ENCODE results near the gene IGF1R. TPM values are rescaled to one million over a fixed set of nuclear protein-coding genes. Genes with fewer than 3 reads are reported as not detected.
A peak's percentile ranks its signal among the peaks of the same experiment; 100 is the strongest.

Gene IGF1R
- total and polyA plus RNA-seq, 5 experiments from 2014 or later, result 2.5 to 122 (median 6.3) TPM

- POLR2A ChIA-PET, result no interaction called here
- ATAC-seq, result no peak
- no peaks in the 10 kb centered on the region for H3K27me3 Mint-ChIP-seq
- DNase-seq, result no peak
- H3K4me1 Mint-ChIP-seq, result peaks cover 38 to 84% (median 65%) of the 10 kb centered on the region in 4 donors
- H3K4me3 Mint-ChIP-seq, result peak overlapping the region in 8 of 10 donors; percentile 7 to 56 (median 20)
- H3K27ac Mint-ChIP-seq, result peak overlapping the region in 9 of 10 donors; percentile 2 to 75 (median 37)
- H3K36me3 Mint-ChIP-seq, result no peaks in the 10 kb centered on the region
- H3K9me3 Mint-ChIP-seq, result no peaks in the 10 kb centered on the region
These were observed 51.5 kb downstream of the IGF1R start for GRCh38 chr15:98699591-98700424.

- Mint-ChIP-seq H3K4me3 (peak overlapping the region in 3 of 10 donors; percentile 1 to 43 (median 25)), H3K27ac (peak overlapping the region; percentile 0 to 75 (median 39)), H3K9me3 (no peaks in the 10 kb centered on the region), H3K27me3 (no peaks in the 10 kb centered on the region), H3K36me3 (no peaks in the 10 kb centered on the region), H3K4me1 (peaks cover 35 to 76% (median 60%) of the 10 kb centered on the region in 4 donors)
- ATAC-seq, result peak in 1 of 2 donors; percentile 29
- POLR2A ChIA-PET, result no interaction called here
- DNase-seq, result no peak
These were observed 52.2 kb downstream of the IGF1R start for GRCh38 chr15:98700519-98700918.

GRCh38 chr15:98703126-98703685, 54.9 kb downstream of the IGF1R start:
- Mint-ChIP-seq H3K9me3 (no peaks in the 10 kb centered on the region), H3K27me3 (no peaks in the 10 kb centered on the region), H3K4me3 (peak overlapping the region in 4 of 10 donors; percentile 7 to 59 (median 18)), H3K27ac (peak overlapping the region in 5 of 10 donors; percentile 29 to 88 (median 54)), H3K4me1 (peaks cover 26 to 63% (median 43%) of the 10 kb centered on the region in 4 donors), H3K36me3 (peaks cover 0 to 8% (median 5%) of the 10 kb centered on the region in 3 donors)
- ATAC-seq (no peak), DNase-seq (no peak)
- POLR2A ChIA-PET, result no interaction called here

- Mint-ChIP-seq H3K36me3 (peaks cover 0 to 21% (median 11%) of the 10 kb centered on the region in 3 donors), H3K4me3 (no peak overlapping the region), H3K27me3 (no peaks in the 10 kb centered on the region), H3K4me1 (peaks cover 21 to 58% (median 33%) of the 10 kb centered on the region in 4 donors), H3K9me3 (peaks cover 0 to 4% (median 0%) of the 10 kb centered on the region in 9 donors), H3K27ac (no peak overlapping the region)
- DNase-seq (no peak), ATAC-seq (no peak)
- POLR2A ChIA-PET, result no interaction called here
These were observed 56.7 kb downstream of the IGF1R start for GRCh38 chr15:98705070-98705469.

GRCh38 chr15:98706387-98706786, 58.0 kb downstream of the IGF1R start:
- POLR2A ChIA-PET, result no interaction called here
- Mint-ChIP-seq H3K27me3 (no peaks in the 10 kb centered on the region), H3K4me3 (no peak overlapping the region), H3K36me3 (peaks cover 5 to 29% (median 22%) of the 10 kb centered on the region in 3 donors), H3K9me3 (peaks cover 0 to 8% (median 2%) of the 10 kb centered on the region in 9 donors), H3K4me1 (peaks cover 16 to 47% (median 28%) of the 10 kb centered on the region in 4 donors), H3K27ac (peak overlapping the region in 1 of 10 donors; percentile 4)
- no peak for ATAC-seq
- DNase-seq, result no peak

GRCh38 chr15:98706986-98707385, 58.6 kb downstream of the IGF1R start:
- Mint-ChIP-seq H3K27me3 (no peaks in the 10 kb centered on the region), H3K36me3 (peaks cover 11 to 35% (median 28%) of the 10 kb centered on the region in 3 donors), H3K27ac (peak overlapping the region in 1 of 10 donors; percentile 15), H3K9me3 (peaks cover 0 to 14% (median 7%) of the 10 kb centered on the region in 9 donors), H3K4me3 (no peak overlapping the region), H3K4me1 (peaks cover 19 to 43% (median 29%) of the 10 kb centered on the region in 4 donors)
- ATAC-seq (no peak), DNase-seq (no peak)
- POLR2A ChIA-PET, result no interaction called here

- Mint-ChIP-seq H3K27ac (peak overlapping the region in 5 of 10 donors; percentile 12 to 55 (median 46)), H3K4me1 (peaks cover 20 to 47% (median 34%) of the 10 kb centered on the region in 4 donors)
These were observed 59.8 kb downstream of the IGF1R start for GRCh38 chr15:98708037-98708590.

GRCh38 chr15:98711810-98712209, 63.5 kb downstream of the IGF1R start:
- Mint-ChIP-seq H3K4me3 (peak overlapping the region in 3 of 10 donors; percentile 0 to 49 (median 11)), H3K36me3 (peaks cover 16 to 40% (median 33%) of the 10 kb centered on the region in 3 donors), H3K27me3 (no peaks in the 10 kb centered on the region), H3K27ac (peak overlapping the region in 8 of 10 donors; percentile 1 to 76 (median 28)), H3K9me3 (peaks cover 2 to 19% (median 13%) of the 10 kb centered on the region in 9 donors), H3K4me1 (peaks cover 47 to 84% (median 61%) of the 10 kb centered on the region in 4 donors)
- ATAC-seq (no peak), DNase-seq (no peak)
- POLR2A ChIA-PET, result no interaction called here

More at GRCh38 chr15:98708037-98708590, 59.8 kb downstream of the IGF1R start:
- no peak for ATAC-seq
- peaks cover 2 to 19% (median 13%) of the 10 kb centered on the region in 9 donors for H3K9me3 Mint-ChIP-seq
- peaks cover 16 to 40% (median 33%) of the 10 kb centered on the region in 3 donors for H3K36me3 Mint-ChIP-seq
- POLR2A ChIA-PET, result no interaction called here
- H3K4me3 Mint-ChIP-seq, result peak overlapping the region in 2 of 10 donors; percentile 10 to 20
- no peaks in the 10 kb centered on the region for H3K27me3 Mint-ChIP-seq
- DNase-seq, result no peak

GRCh38 chr15:98712845-98713584, 64.7 kb downstream of the IGF1R start:
- H3K36me3 Mint-ChIP-seq, result peaks cover 16 to 33% (median 27%) of the 10 kb centered on the region in 3 donors
- POLR2A ChIA-PET, result no interaction called here
- H3K27me3 Mint-ChIP-seq, result no peaks in the 10 kb centered on the region
- H3K27ac Mint-ChIP-seq, result peak overlapping the region in 9 of 10 donors; percentile 46 to 88 (median 76)
- no peak for DNase-seq
- ATAC-seq, result peak in 1 of 2 donors; percentile 4
- peaks cover 2 to 19% (median 13%) of the 10 kb centered on the region in 9 donors for H3K9me3 Mint-ChIP-seq
- peak overlapping the region in 7 of 10 donors; percentile 41 to 57 (median 52) for H3K4me3 Mint-ChIP-seq
- H3K4me1 Mint-ChIP-seq, result peaks cover 47 to 85% (median 65%) of the 10 kb centered on the region in 4 donors

- H3K27me3 Mint-ChIP-seq, result no peaks in the 10 kb centered on the region
- POLR2A ChIA-PET, result no interaction called here
- H3K9me3 Mint-ChIP-seq, result peaks cover 2 to 19% (median 13%) of the 10 kb centered on the region in 9 donors
- H3K27ac Mint-ChIP-seq, result peak overlapping the region; percentile 46 to 88 (median 80)
- ATAC-seq (peak; percentile 73 to 76), DNase-seq (peak in 4 of 10 donors; percentile 4 to 43 (median 15))
- H3K4me1 Mint-ChIP-seq, result peaks cover 46 to 85% (median 65%) of the 10 kb centered on the region in 4 donors
- peaks cover 16 to 28% (median 27%) of the 10 kb centered on the region in 3 donors for H3K36me3 Mint-ChIP-seq
- H3K4me3 Mint-ChIP-seq, result peak overlapping the region; percentile 11 to 62 (median 52)
These were observed 65.3 kb downstream of the IGF1R start for GRCh38 chr15:98713585-98714001.

- Mint-ChIP-seq H3K9me3 (peaks cover 2 to 17% (median 13%) of the 10 kb centered on the region in 9 donors), H3K27me3 (no peaks in the 10 kb centered on the region), H3K4me3 (peak overlapping the region in 9 of 10 donors; percentile 40 to 72 (median 54)), H3K36me3 (peaks cover 16 to 22% (median 20%) of the 10 kb centered on the region in 3 donors), H3K4me1 (peaks cover 46 to 91% (median 73%) of the 10 kb centered on the region in 4 donors), H3K27ac (peak overlapping the region in 9 of 10 donors; percentile 46 to 88 (median 76))
- no peak for ATAC-seq
- POLR2A ChIA-PET, result no interaction called here
- no peak for DNase-seq
These were observed 66.6 kb downstream of the IGF1R start for GRCh38 chr15:98714922-98715321.

GRCh38 chr15:98715401-98715800, 67.1 kb downstream of the IGF1R start:
- peak overlapping the region in 9 of 10 donors; percentile 29 to 79 (median 70) for H3K27ac Mint-ChIP-seq

More at GRCh38 chr15:98715401-98715800, 67.1 kb downstream of the IGF1R start:
- H3K27me3 Mint-ChIP-seq, result no peaks in the 10 kb centered on the region
- H3K9me3 Mint-ChIP-seq, result peaks cover 2 to 17% (median 13%) of the 10 kb centered on the region in 9 donors
- peaks cover 16 to 20% (median 17%) of the 10 kb centered on the region in 3 donors for H3K36me3 Mint-ChIP-seq
- ATAC-seq, result no peak
- peaks cover 48 to 91% (median 77%) of the 10 kb centered on the region in 4 donors for H3K4me1 Mint-ChIP-seq
- peak overlapping the region; percentile 2 to 72 (median 56) for H3K4me3 Mint-ChIP-seq
- POLR2A ChIA-PET, result no interaction called here
- no peak for DNase-seq
